Lower lobe of right lung (tissue), 2 donors: ENCODE measurements around the gene RRBP1. TPM values are rescaled to one million over a fixed set of nuclear protein-coding genes. Genes with fewer than 3 reads are reported as not detected.

Experiments used
- ATAC-seq, 2 donors: fragments of 200-7000 bp; cut with Tn5 transposase; one replicate each; pipeline ENCODE4 v1.9.1; 2020 to 2022; ENCODE audit warnings: mild to moderate bottlenecking in 2 of 2, moderate library complexity in 2 of 2
- DNase-seq: peaks from one replicate; pipeline ENCODE4 v3.0.0-alpha.2; 2020
- H3K27ac ChIP-seq: fragments of 200-600 bp; one replicate; pipeline ENCODE4 v1.8.0; 2022
- H3K27me3 ChIP-seq: fragments of 200-600 bp; one replicate; pipeline ENCODE4 v1.8.0; 2022; ENCODE audit warnings: low read depth
- H3K36me3 ChIP-seq: fragments of 200-600 bp; one replicate; pipeline ENCODE4 v1.8.0; 2022; ENCODE audit warnings: mild to moderate bottlenecking
- H3K4me1 ChIP-seq: fragments of 200-600 bp; one replicate; pipeline ENCODE4 v1.8.0; 2022
- H3K4me3 ChIP-seq: fragments of 200-600 bp; one replicate; pipeline ENCODE4 v1.8.0; 2022; ENCODE audit warnings: mild to moderate bottlenecking
- H3K9me3 ChIP-seq: fragments of 200-600 bp; one replicate; pipeline ENCODE4 v1.8.0; 2022
- intact Hi-C: fragments of 100-400 bp; cut with DNase I; formaldehyde crosslinking; loops from one replicate; pipeline ENCODE4 v1.11.0; 2022
- total RNA-seq: library from RNA; stranded (reverse); fragmentation: NEBNext Ultra II Directional; extraction: Animal tissue kit (Norgen Biotek cat#: 25700); gene quantifications from one replicate; pipeline ENCODE4 v1.2.1, GENCODE V29; 2021
- TF ChIP-seq, protein P1 (sequence below): fragments of 200-600 bp; IDR thresholded peaks from one replicate; pipeline ENCODE4 v1.8.0; 2022; ENCODE audit warnings: antibody characterized with exemption, mild to moderate bottlenecking
- donor health status: DM: no; HTN: yes; CAD: no; lungs with severe emphysema.

RRBP1 gene
- total RNA-seq, 1 donor from 2014 or later, result 138 TPM

DNA sequence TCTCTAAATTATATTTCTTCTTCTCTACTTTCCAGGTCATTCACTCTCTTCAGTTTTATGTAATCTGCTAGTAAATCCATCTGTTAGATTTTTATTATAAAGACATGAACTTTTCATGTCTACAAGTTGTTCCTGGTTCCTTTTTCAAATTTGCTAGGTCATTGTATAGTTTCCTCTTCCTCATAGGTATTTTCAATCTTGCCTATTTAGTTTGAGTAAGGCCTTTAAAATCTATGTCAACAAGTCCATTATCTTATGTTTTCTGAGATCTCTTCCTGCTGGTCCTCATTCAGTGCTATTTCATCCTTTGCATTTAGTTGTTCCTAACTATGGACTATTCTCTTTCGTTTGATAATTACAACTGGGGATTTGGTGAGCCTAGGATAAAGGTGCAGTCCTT, 11.0 kb downstream of the RRBP1 start:
- ATAC-seq, result no peak
- no peak for DNase-seq
- no peak overlapping the region for H3K4me3 ChIP-seq
- no peaks in the 10 kb centered on the region for H3K9me3 ChIP-seq
- no peak overlapping the region for H3K27ac ChIP-seq
- H3K36me3 ChIP-seq, result peaks cover 33% of the 10 kb centered on the region
- intact Hi-C loops, result no loop called here
- TF ChIP-seq, protein P1, sequence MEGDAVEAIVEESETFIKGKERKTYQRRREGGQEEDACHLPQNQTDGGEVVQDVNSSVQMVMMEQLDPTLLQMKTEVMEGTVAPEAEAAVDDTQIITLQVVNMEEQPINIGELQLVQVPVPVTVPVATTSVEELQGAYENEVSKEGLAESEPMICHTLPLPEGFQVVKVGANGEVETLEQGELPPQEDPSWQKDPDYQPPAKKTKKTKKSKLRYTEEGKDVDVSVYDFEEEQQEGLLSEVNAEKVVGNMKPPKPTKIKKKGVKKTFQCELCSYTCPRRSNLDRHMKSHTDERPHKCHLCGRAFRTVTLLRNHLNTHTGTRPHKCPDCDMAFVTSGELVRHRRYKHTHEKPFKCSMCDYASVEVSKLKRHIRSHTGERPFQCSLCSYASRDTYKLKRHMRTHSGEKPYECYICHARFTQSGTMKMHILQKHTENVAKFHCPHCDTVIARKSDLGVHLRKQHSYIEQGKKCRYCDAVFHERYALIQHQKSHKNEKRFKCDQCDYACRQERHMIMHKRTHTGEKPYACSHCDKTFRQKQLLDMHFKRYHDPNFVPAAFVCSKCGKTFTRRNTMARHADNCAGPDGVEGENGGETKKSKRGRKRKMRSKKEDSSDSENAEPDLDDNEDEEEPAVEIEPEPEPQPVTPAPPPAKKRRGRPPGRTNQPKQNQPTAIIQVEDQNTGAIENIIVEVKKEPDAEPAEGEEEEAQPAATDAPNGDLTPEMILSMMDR, result no peak
- H3K4me1 ChIP-seq, result peaks cover 54% of the 10 kb centered on the region
- no peaks in the 10 kb centered on the region for H3K27me3 ChIP-seq

DNA sequence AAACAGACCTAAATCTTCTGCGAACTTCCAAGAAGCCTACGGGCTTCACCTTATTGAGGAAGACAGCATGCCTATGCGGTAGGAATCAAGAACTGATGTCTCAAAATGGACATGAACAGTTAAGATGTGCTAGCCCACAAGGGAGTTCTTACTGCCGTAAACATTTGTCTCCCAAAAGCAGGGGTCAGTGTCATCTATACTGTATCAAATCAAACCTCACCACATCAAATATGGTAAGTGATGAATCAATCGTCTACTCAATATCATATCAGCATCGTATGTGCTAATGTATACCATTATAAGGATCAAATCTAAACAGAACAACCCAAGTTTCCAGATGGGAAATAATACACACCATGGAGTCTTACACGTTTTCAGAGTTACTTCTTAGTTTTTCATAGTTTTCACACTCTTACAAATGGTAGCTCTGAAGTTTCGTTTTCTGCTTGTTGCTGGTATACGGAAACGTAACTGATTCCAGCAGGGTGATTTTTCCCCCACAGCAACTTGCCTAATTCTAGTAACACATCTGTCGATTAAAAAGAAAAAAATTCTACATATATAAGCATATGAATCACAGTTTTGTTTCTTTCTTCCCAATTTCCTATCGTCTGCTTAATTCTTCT, 12.6 kb downstream of the RRBP1 start:
- DNase-seq, result no peak
- Histone ChIP-seq H3K36me3 (peaks cover 22% of the 10 kb centered on the region), H3K9me3 (no peaks in the 10 kb centered on the region), H3K27ac (no peak overlapping the region), H3K4me3 (no peak overlapping the region), H3K27me3 (no peaks in the 10 kb centered on the region), H3K4me1 (peaks cover 54% of the 10 kb centered on the region)
- no peak for ATAC-seq
- intact Hi-C loops, result no loop called here
- TF ChIP-seq, protein P1, result no peak

DNA sequence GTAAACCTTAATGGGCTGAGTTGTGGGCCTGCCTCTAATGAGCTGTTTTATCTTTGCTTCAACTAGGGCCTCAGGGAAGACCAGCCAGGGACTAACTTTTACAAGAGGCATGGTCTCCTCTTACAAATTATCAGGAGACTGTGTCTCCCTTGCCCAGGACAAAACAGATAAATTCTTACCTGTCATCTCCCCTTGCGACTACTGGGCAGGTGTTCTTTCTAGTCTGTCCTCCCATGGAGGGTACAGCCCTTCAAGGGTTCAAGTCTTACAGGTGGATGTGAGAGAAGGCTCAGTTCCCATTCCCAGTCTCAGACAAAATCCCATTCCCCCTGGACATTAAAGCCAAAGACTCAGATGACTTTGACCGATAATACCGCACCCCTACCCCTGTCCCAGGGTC, 13.6 kb downstream of the RRBP1 start:
- Histone ChIP-seq H3K4me1 (peaks cover 48% of the 10 kb centered on the region), H3K27ac (no peak overlapping the region), H3K36me3 (peaks cover 22% of the 10 kb centered on the region), H3K27me3 (no peaks in the 10 kb centered on the region), H3K4me3 (no peak overlapping the region), H3K9me3 (no peaks in the 10 kb centered on the region)
- intact Hi-C loops, result no loop called here
- TF ChIP-seq, protein P1, result no peak
- no peak for ATAC-seq
- no peak for DNase-seq

DNA sequence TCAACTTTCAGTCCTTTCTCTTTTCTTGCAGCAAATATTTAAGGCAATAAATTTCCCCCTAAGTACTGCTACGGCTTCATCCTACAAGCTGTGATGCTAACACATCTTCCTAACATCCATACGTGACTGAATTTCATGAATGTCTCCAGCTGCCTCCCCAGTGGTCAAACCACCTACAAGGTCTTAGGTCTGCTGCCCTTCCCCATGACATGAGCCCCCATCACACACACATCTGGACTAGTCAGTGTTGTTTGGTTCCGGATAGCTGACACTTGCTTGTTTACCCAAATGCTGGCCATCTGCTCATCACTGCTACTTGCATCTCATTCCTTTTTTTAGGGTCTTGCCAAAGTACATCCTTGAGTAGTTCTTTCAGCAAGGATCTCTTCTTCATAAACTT, 14.6 kb downstream of the RRBP1 start:
- Histone ChIP-seq H3K27ac (no peak overlapping the region), H3K27me3 (no peaks in the 10 kb centered on the region), H3K9me3 (no peaks in the 10 kb centered on the region), H3K36me3 (peaks cover 12% of the 10 kb centered on the region), H3K4me1 (peaks cover 43% of the 10 kb centered on the region), H3K4me3 (no peak overlapping the region)
- TF ChIP-seq, protein P1, result no peak
- ATAC-seq (no peak), DNase-seq (no peak)
- intact Hi-C loops, result no loop called here

DNA sequence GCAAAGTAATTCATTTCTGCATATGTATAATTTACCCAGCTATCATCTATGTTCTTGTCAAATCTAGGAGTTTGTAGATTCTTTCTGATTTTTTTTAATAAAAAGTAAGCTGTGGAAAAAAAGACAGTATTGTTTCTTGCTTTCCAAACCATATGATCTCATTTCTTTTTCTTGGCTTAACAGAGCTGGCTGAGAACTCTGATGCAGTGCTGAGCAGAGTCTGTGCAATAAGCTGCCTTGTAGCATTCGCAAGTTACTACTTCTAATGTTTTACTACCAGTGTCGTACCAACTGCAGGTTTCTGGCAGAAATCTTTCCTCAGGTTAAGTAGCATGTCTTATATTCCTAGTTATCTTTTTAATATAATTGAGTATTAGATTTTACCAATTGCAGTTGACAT, 15.6 kb downstream of the RRBP1 start:
- no peak for DNase-seq
- TF ChIP-seq, protein P1, result no peak
- no peak for ATAC-seq
- H3K27ac ChIP-seq, result no peak overlapping the region
- H3K4me1 ChIP-seq, result peaks cover 38% of the 10 kb centered on the region
- H3K27me3 ChIP-seq, result no peaks in the 10 kb centered on the region
- H3K36me3 ChIP-seq, result peaks cover 12% of the 10 kb centered on the region
- no peak overlapping the region for H3K4me3 ChIP-seq
- intact Hi-C loops, result no loop called here
- no peaks in the 10 kb centered on the region for H3K9me3 ChIP-seq
